Astrocyte (in vitro differentiated cells and primary cell): ENCODE results near the gene KIAA0408.

Experiments
- CTCF ChIP-seq: IDR thresholded peaks from 2 replicates; pipeline ENCODE4 v1.5.1; 2011; ENCODE audit warnings: low read depth, mild to moderate bottlenecking, inconsistent platforms, low read length, moderate library complexity; ENCODE audit not compliant: insufficient read depth
- EZH2 ChIP-seq: IDR thresholded peaks from 2 replicates; pipeline ENCODE4 v1.6.1; 2012; ENCODE audit warnings: mild to moderate bottlenecking, low read length, inconsistent platforms; ENCODE audit not compliant: insufficient read depth

- TF ChIP-seq CTCF (no peak), EZH2 (no peak)
These were observed 16.1 kb upstream of the KIAA0408 start for GRCh38 chr6:127475135-127475822.
